Fibroblast of lung (primary cell): ENCODE results near the gene GPATCH3. TPM values are rescaled to one million over a fixed set of nuclear protein-coding genes. Genes with fewer than 3 reads are reported as not detected.
"Not testable (repeated sequence)": the region's sequence is repeated elsewhere in the genome, so short reads cannot be mapped to it uniquely, and the experiment has no call there.

Experiments used
- DNase-seq, 2 donors: peaks; one replicate each; pipeline versions ENCODE4 v3.0.0 to v3.0.0-alpha.2; 2010; ENCODE audit warnings: low read depth in 2 of 2
- H2AFZ ChIP-seq: 2 replicates; pipeline ENCODE4 v1.5.1; 2012; ENCODE audit warnings: low read length, control low read depth, inconsistent platforms
- H3K27ac ChIP-seq: 2 replicates; pipeline ENCODE4 v1.5.1; 2011; ENCODE audit warnings: low read length, control low read depth; ENCODE audit not compliant: insufficient read depth
- H3K27me3 ChIP-seq: 2 replicates; pipeline ENCODE4 v1.5.1; 2011; ENCODE audit warnings: mild to moderate bottlenecking, low read length; ENCODE audit not compliant: control insufficient read depth, insufficient read depth
- H3K36me3 ChIP-seq: 2 replicates; pipeline ENCODE4 v1.5.1; 2011; ENCODE audit warnings: low read length; ENCODE audit not compliant: control insufficient read depth, insufficient read depth
- H3K4me1 ChIP-seq: 2 replicates; pipeline ENCODE4 v1.5.1; 2011; ENCODE audit warnings: low read length; ENCODE audit not compliant: control insufficient read depth, insufficient read depth; ENCODE audit errors: extremely low read depth
- H3K4me2 ChIP-seq: 2 replicates; pipeline ENCODE4 v1.5.1; 2011; ENCODE audit warnings: low read length, control low read depth; ENCODE audit not compliant: insufficient read depth; ENCODE audit errors: extremely low read depth
- H3K4me3 ChIP-seq, 4 experiments: fragments of 200-600 bp in 1 of 4; sonication (generic) in 1 of 4; replicated peaks in 1 of 4; 2 replicates each; pipeline ENCODE4 v1.5.1; 2011 to 2016; ENCODE audit warnings: low read length in 4 of 4, low read depth in 3 of 4, mild to moderate bottlenecking in 3 of 4, control low read depth in 2 of 4, inconsistent platforms in 1 of 4, mixed read lengths in 1 of 4; ENCODE audit not compliant: insufficient read depth in 1 of 4; ENCODE audit errors: control extremely low read depth in 1 of 4
- H3K79me2 ChIP-seq: 2 replicates; pipeline ENCODE4 v1.5.1; 2012; ENCODE audit warnings: mild to moderate bottlenecking, low read length, inconsistent platforms; ENCODE audit not compliant: control insufficient read depth, insufficient read depth
- H3K9ac ChIP-seq: 2 replicates; pipeline ENCODE4 v1.5.1; 2011; ENCODE audit warnings: mild to moderate bottlenecking, low read length, control low read depth; ENCODE audit not compliant: insufficient read depth
- H3K9me3 ChIP-seq: 2 replicates; pipeline ENCODE4 v1.5.1; 2012; ENCODE audit warnings: low read depth, low read length; ENCODE audit not compliant: control insufficient read depth, insufficient read depth
- H4K20me1 ChIP-seq: 2 replicates; pipeline ENCODE4 v1.5.1; 2011; ENCODE audit warnings: low read length; ENCODE audit not compliant: control insufficient read depth, insufficient read depth; ENCODE audit errors: extremely low read depth
- EZH2 ChIP-seq: IDR thresholded peaks from 2 replicates; pipeline ENCODE4 v1.5.1; 2012; ENCODE audit warnings: low read length, control low read depth, mild to moderate bottlenecking; ENCODE audit errors: missing control alignments
- polyA plus RNA-seq, 2 donors: library from polyadenylated mRNA; depleted of rRNA in 1 of 2; stranded (reverse) in 1 of 2; unstranded in 1 of 2; fragments of >200 nt; gene quantifications; 2 replicates each; pipeline ENCODE4 v1.2.1, GENCODE V29; 2011 to 2012; ENCODE audit warnings: missing spikeins in 1 of 2
- total RNA-seq: library from RNA; depleted of rRNA; stranded (reverse); fragments of >200 nt; gene quantifications from 2 replicates; pipeline ENCODE4 v1.2.1, GENCODE V29; 2014
- TF ChIP-seq, protein P1 (sequence below), 2 donors: IDR thresholded peaks in 1 of 2; conservative IDR thresholded peaks in 1 of 2; 1 replicate in 1 of 2; 2 replicates in 1 of 2; pipeline ENCODE4 v1.5.1; 2011 to 2012; ENCODE audit warnings: low read length in 2 of 2, control low read depth in 1 of 2, inconsistent platforms in 1 of 2, low read depth in 1 of 2, mild to moderate bottlenecking in 1 of 2

GPATCH3 gene
- total and polyA plus RNA-seq, 2 donors (not counting 1 experiment from before 2014, with no cell fraction given): 4.9 to 11.4 TPM

- peaks cover 17% of the 10 kb centered on the region for H3K36me3 ChIP-seq
- no peak overlapping the region for H3K4me2 ChIP-seq
- H3K9ac ChIP-seq: no peak overlapping the region
- no peaks in the 10 kb centered on the region for H4K20me1 ChIP-seq
- no peak for DNase-seq
- peaks cover 18% of the 10 kb centered on the region for H3K79me2 ChIP-seq
- H3K27me3 ChIP-seq: no peaks in the 10 kb centered on the region
- no peak overlapping the region for H2AFZ ChIP-seq
- no peak overlapping the region for H3K4me3 ChIP-seq
- no peak overlapping the region for H3K27ac ChIP-seq
- no peaks in the 10 kb centered on the region for H3K9me3 ChIP-seq
- TF ChIP-seq, protein P1, sequence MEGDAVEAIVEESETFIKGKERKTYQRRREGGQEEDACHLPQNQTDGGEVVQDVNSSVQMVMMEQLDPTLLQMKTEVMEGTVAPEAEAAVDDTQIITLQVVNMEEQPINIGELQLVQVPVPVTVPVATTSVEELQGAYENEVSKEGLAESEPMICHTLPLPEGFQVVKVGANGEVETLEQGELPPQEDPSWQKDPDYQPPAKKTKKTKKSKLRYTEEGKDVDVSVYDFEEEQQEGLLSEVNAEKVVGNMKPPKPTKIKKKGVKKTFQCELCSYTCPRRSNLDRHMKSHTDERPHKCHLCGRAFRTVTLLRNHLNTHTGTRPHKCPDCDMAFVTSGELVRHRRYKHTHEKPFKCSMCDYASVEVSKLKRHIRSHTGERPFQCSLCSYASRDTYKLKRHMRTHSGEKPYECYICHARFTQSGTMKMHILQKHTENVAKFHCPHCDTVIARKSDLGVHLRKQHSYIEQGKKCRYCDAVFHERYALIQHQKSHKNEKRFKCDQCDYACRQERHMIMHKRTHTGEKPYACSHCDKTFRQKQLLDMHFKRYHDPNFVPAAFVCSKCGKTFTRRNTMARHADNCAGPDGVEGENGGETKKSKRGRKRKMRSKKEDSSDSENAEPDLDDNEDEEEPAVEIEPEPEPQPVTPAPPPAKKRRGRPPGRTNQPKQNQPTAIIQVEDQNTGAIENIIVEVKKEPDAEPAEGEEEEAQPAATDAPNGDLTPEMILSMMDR (conservative IDR thresholded peaks at IDR 0.05 in 1 of 2, IDR thresholded peaks at IDR 0.05 in 1 of 2; ENCODE audit: low read depth in 1 of 2, low read length in 2 of 2): no peak
- no peak for TF ChIP-seq EZH2
- peaks cover 10% of the 10 kb centered on the region for H3K4me1 ChIP-seq
Observed at GRCh38 chr1:26888231-26888630, 12.0 kb downstream of the GPATCH3 start.

DNA sequence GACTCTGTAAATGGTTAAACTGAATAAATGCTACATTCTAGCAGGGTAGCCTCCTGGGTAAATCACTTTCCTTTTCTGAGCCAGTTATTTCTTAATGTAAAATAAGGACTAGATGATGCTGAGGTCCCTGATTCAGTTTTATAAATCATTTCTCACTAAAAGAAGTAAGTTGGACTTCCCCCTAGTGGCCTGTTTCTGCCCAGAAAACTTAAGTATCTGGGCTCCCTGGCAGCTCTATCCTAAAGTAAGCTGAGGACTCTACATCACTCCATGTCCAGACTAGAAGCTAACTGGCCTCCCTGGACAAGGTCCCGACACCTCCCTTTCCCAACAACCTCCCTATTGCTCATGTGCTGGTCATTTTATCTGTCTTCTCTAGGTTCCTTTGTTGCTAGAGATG, 13.1 kb downstream of the GPATCH3 start:
- H3K79me2 ChIP-seq: peaks cover 18% of the 10 kb centered on the region
- peak; percentile 43 to 51 for DNase-seq
- H4K20me1 ChIP-seq: no peaks in the 10 kb centered on the region
- H3K27me3 ChIP-seq: no peaks in the 10 kb centered on the region
- peaks cover 10% of the 10 kb centered on the region for H3K4me1 ChIP-seq
- H3K9me3 ChIP-seq: no peaks in the 10 kb centered on the region
- H3K4me2 ChIP-seq: no peak overlapping the region
- TF ChIP-seq, protein P1 (conservative IDR thresholded peaks at IDR 0.05 in 1 of 2, IDR thresholded peaks at IDR 0.05 in 1 of 2; ENCODE audit: low read depth in 1 of 2, low read length in 2 of 2): peak; percentile 44 to 54
- TF ChIP-seq EZH2: no peak
- H3K9ac ChIP-seq: no peak overlapping the region
- H3K4me3 ChIP-seq: no peak overlapping the region
- H3K36me3 ChIP-seq: peaks cover 17% of the 10 kb centered on the region
- no peak overlapping the region for H2AFZ ChIP-seq
- no peak overlapping the region for H3K27ac ChIP-seq

- Histone ChIP-seq H3K4me2 (no peak overlapping the region), H3K9ac (no peak overlapping the region), H3K27ac (no peak overlapping the region), H4K20me1 (no peaks in the 10 kb centered on the region), H3K79me2 (no peaks in the 10 kb centered on the region), H3K9me3 (no peaks in the 10 kb centered on the region), H3K4me3 (no peak overlapping the region), H2AFZ (no peak overlapping the region), H3K4me1 (no peaks in the 10 kb centered on the region), H3K36me3 (peaks cover 21% of the 10 kb centered on the region), H3K27me3 (no peaks in the 10 kb centered on the region)
- DNase-seq: no peak
- no peak for TF ChIP-seq EZH2
- TF ChIP-seq, protein P1 (conservative IDR thresholded peaks at IDR 0.05 in 1 of 2, IDR thresholded peaks at IDR 0.05 in 1 of 2; ENCODE audit: low read depth in 1 of 2, low read length in 2 of 2): no peak
Observed at GRCh38 chr1:26882696-26883463, 17.4 kb downstream of the GPATCH3 start.

DNA sequence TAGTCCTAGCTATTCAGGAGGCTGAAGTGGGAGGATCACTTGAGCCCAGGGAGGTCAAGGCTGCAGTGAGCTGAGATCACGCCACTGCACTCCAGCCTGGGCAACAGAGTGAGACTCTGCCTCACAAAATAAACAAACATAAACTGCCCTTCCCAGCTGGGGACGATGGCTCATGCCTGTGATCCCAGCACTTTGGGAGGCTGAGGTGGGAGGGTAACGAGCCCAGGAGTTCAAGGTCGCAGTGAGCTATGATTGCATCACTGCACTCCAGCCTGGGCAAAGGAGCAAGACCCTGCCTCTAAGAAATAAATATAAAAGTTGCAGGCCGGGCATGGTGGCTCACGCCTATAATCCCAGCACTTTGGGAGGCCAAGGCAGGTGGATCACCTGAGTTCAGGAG, 18.7 kb downstream of the GPATCH3 start:
- not testable (repeated sequence) for H3K4me3 ChIP-seq, H3K4me1 ChIP-seq, H3K9me3 ChIP-seq, DNase-seq, H3K9ac ChIP-seq, H3K27ac ChIP-seq, H3K79me2 ChIP-seq, H3K27me3 ChIP-seq, H3K4me2 ChIP-seq, H2AFZ ChIP-seq, H4K20me1 ChIP-seq
- peaks cover 23% of the 10 kb centered on the region for H3K36me3 ChIP-seq
